ENCODE results near the gene PRMT7.

PRMT7 gene

DNA sequence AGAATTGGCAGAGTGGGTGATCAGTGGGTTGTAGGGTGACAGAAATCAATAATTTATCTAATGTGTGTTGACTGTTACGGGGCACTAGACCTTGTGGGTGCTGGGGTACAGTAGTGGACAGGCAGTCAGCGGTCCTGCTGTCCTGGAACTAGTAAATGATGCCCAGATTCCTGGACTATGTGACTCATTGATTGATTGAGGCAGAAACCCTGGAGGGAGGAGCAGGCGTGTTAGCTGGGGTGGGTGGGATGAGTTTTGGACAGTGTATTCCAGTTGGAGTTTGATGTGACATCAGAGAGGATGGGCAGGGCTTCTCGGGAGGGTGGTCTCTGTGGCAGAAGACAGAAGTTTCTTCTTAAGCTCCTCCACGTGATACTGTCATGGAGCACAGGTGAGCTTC is 24.4 kb downstream of the PRMT7 start:
- H3K4me3 ChIP-seq (ENCODE audit: low read depth, low read length), result no peak overlapping the region
- in situ Hi-C loops (cut with HindIII; ENCODE audit: low sequenced_read_pairs), result no loop called here
- DNase-seq (ENCODE audit: low read depth), result no peak
- TF ChIP-seq, protein P1, sequence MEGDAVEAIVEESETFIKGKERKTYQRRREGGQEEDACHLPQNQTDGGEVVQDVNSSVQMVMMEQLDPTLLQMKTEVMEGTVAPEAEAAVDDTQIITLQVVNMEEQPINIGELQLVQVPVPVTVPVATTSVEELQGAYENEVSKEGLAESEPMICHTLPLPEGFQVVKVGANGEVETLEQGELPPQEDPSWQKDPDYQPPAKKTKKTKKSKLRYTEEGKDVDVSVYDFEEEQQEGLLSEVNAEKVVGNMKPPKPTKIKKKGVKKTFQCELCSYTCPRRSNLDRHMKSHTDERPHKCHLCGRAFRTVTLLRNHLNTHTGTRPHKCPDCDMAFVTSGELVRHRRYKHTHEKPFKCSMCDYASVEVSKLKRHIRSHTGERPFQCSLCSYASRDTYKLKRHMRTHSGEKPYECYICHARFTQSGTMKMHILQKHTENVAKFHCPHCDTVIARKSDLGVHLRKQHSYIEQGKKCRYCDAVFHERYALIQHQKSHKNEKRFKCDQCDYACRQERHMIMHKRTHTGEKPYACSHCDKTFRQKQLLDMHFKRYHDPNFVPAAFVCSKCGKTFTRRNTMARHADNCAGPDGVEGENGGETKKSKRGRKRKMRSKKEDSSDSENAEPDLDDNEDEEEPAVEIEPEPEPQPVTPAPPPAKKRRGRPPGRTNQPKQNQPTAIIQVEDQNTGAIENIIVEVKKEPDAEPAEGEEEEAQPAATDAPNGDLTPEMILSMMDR (IDR thresholded peaks at IDR 0.05; ENCODE audit: low read depth, low read length, missing control alignments), result no peak

DNA sequence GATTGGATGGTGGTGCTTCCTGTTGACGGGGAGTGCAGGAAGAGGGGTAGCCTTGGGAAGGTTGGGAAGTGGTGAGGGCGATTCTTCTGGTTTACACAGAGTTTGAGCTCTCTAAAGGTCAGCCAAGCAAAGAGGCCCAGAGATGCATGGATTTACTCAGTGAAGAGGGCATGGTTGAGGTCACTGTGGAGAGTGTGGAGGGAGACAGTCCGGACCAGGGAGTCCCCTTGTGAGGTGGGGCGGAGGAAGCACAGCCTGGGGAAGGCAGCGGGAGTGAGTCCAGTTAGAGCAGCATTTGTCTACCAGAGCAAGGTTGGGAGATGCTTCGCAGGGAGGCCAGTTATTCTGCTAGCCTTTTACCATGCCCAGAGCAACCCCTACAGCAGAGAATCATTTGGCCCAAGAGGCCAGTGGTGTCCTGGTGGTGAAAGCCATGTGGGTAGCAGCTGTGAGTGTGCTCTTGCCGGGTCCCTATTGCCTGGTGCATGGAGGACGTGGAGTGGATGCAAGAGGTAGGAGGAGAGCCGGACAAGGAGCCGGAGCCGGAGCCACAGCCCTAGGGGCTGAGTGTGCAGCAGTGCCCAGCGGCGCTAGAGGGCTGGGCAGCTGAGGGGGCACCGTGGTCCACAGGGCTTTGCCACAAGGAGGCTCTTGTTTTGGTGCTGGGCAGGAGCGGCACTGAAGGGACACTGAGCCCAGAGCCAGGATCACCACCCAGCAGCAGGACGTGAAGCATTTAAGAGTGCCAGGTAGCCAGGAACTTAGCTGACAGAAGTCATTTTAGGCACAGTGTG is 27.7 kb downstream of the PRMT7 start:
- DNase-seq (ENCODE audit: low read depth), result no peak
- in situ Hi-C loops (cut with HindIII; ENCODE audit: low sequenced_read_pairs), result no loop called here
- TF ChIP-seq, protein P1 (IDR thresholded peaks at IDR 0.05; ENCODE audit: low read depth, low read length, missing control alignments), result no peak
- no peak overlapping the region for H3K4me3 ChIP-seq (ENCODE audit: low read depth, low read length)

DNA sequence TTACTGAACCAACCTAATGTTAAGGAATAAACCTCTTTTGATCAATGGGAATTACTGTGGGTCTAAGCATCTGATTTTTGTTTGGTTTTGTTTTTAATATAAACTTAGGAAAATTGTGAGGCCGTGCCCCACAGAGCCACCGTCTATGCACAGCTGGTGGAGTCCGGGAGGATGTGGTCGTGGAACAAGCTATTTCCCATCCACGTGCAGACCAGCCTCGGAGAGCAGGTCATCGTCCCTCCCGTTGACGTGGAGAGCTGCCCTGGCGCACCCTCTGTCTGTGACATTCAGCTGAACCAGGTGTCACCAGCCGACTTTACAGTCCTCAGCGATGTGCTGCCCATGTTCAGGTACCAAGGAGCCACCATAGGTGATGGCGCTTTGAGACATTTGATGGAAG is 28.4 kb downstream of the PRMT7 start:
- no peak for DNase-seq (ENCODE audit: low read depth)
- TF ChIP-seq, protein P1 (IDR thresholded peaks at IDR 0.05; ENCODE audit: low read depth, low read length, missing control alignments), result no peak
- in situ Hi-C loops (cut with HindIII; ENCODE audit: low sequenced_read_pairs), result no loop called here
- H3K4me3 ChIP-seq (ENCODE audit: low read depth, low read length), result no peak overlapping the region

DNA sequence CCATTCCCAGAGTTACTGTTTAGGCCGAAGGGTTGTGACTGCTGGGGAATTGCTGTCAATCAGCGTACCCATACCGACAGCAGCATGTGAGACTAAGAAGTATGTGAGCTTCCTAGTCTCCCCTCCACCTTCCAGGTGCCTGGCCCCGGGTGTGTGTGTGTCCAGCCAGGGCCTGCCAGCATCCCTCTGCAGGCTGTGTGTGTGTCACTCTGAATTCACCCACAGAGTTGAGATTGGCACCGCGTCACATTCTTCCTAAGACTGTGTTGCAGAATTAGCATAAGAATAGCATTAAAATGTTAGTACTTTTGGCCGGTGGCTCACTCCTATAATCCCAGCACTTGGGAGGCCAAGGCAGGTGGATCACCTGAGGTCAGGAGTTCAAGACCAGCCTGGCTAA is 31.8 kb downstream of the PRMT7 start:
- TF ChIP-seq, protein P1 (IDR thresholded peaks at IDR 0.05; ENCODE audit: low read depth, low read length, missing control alignments), result no peak
- H3K4me3 ChIP-seq (ENCODE audit: low read depth, low read length), result no peak overlapping the region
- no peak for DNase-seq (ENCODE audit: low read depth)
- in situ Hi-C loops (cut with HindIII; ENCODE audit: low sequenced_read_pairs), result no loop called here

DNA sequence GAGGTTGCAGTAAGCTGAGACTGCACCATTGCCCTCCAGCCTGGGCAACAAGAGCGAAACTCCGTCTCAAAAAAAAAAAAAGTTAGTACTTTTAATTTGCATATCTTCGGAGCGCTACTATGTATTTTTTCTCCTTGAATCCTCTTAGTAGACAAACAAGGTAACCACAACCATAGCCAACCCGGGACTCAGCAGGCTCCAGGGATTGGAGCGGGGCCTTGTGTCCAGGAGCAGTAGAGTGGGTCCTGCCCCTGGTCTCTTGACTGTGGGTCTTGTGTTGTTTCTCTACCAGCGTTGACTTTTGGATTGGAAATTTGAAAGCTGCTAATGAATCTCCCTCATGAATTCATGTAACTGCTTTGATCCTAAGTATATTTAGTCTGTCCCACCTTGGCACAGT is 32.3 kb downstream of the PRMT7 start:
- TF ChIP-seq, protein P1 (IDR thresholded peaks at IDR 0.05; ENCODE audit: low read depth, low read length, missing control alignments), result no peak
- in situ Hi-C loops (cut with HindIII; ENCODE audit: low sequenced_read_pairs), result no loop called here
- no peak overlapping the region for H3K4me3 ChIP-seq (ENCODE audit: low read depth, low read length)
- no peak for DNase-seq (ENCODE audit: low read depth)

DNA sequence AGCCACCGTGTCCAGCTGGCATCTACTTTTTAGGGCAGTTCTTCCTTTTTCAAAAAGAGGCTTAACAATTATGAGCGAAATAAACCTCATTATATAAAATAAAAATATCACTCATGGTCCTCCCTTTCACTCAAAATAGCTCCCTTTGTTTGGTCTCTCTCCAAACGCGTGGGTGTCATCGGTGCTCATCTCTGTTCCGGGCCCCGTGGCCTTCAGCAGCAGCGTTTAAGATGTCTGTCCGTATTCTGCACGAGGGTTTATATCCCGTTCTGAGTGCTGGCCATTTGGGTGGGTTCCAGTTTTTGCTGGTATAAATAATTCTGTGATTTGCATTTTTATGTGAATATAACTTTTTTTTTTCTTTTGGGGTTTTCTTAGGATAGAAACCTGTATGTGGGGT is 33.4 kb downstream of the PRMT7 start:
- H3K4me3 ChIP-seq (ENCODE audit: low read depth, low read length), result no peak overlapping the region
- TF ChIP-seq, protein P1 (IDR thresholded peaks at IDR 0.05; ENCODE audit: low read depth, low read length, missing control alignments), result no peak
- in situ Hi-C loops (cut with HindIII; ENCODE audit: low sequenced_read_pairs), result no loop called here
- DNase-seq (ENCODE audit: low read depth), result no peak
